GM23338 (cell line): ENCODE measurements around the gene ZDHHC12. TPM values are rescaled to one million over a fixed set of nuclear protein-coding genes. Genes with fewer than 3 reads are reported as not detected.

Source experiments
- ATAC-seq: fragments of 200-7000 bp; cut with Tn5 transposase; 3 replicates; pipeline ENCODE4 v1.9.1; 2020
- DNase-seq: peaks from one replicate; pipeline ENCODE4 v3.0.0-alpha.2; 2015; ENCODE audit warnings: low spot score
- H2AFZ ChIP-seq: fragments of 200-600 bp; sonication (generic); 2 replicates; pipeline ENCODE4 v1.8.0; 2016; ENCODE audit warnings: antibody characterized with exemption, mild to moderate bottlenecking, moderate library complexity
- H3F3A ChIP-seq: fragments of 200-600 bp; sonication (generic); replicated peaks from 2 replicates; pipeline ENCODE4 v1.8.0; 2017; ENCODE audit warnings: antibody characterized with exemption, mixed run types, low read depth
- H3K27ac ChIP-seq: fragments of 200-600 bp; sonication (generic); 2 replicates; pipeline ENCODE4 v1.6.1; 2016; ENCODE audit warnings: low read depth
- H3K27me3 ChIP-seq: fragments of 200-600 bp; sonication (generic); 2 replicates; pipeline ENCODE4 v1.8.0; 2016; ENCODE audit warnings: mild to moderate bottlenecking, mixed run types, moderate library complexity; ENCODE audit not compliant: insufficient read depth
- H3K36me3 ChIP-seq: fragments of 200-600 bp; sonication (generic); 2 replicates; pipeline ENCODE4 v1.8.0; 2016; ENCODE audit warnings: mild to moderate bottlenecking; ENCODE audit not compliant: insufficient read depth
- H3K4me1 ChIP-seq: fragments of 200-600 bp; sonication (generic); 2 replicates; pipeline ENCODE4 v1.8.0; 2016; ENCODE audit warnings: mild to moderate bottlenecking, moderate library complexity; ENCODE audit not compliant: insufficient read depth
- H3K4me2 ChIP-seq: fragments of 200-600 bp; sonication (generic); 2 replicates; pipeline ENCODE4 v1.7.1; 2017; ENCODE audit warnings: mixed run types
- H3K4me3 ChIP-seq: fragments of 200-600 bp; sonication (generic); 2 replicates; pipeline ENCODE4 v1.6.1; 2016; ENCODE audit warnings: mixed run types
- H3K79me2 ChIP-seq: fragments of 200-600 bp; sonication (generic); replicated peaks from 2 replicates; pipeline ENCODE4 v1.8.0; 2017; ENCODE audit warnings: mild to moderate bottlenecking; ENCODE audit not compliant: insufficient read depth
- H3K9me2 ChIP-seq: fragments of 200-600 bp; sonication (generic); 2 replicates; pipeline ENCODE4 v1.8.0; 2017; ENCODE audit not compliant: insufficient read depth
- H4K20me1 ChIP-seq: fragments of 200-600 bp; sonication (generic); replicated peaks from 2 replicates; pipeline ENCODE4 v1.8.0; 2017; ENCODE audit warnings: mild to moderate bottlenecking; ENCODE audit not compliant: insufficient read depth
- H3K27ac Mint-ChIP-seq: 2 replicates; pipeline ENCODE4 v1.8.0; 2020; ENCODE audit warnings: inconsistent platforms, mild to moderate bottlenecking, moderate library complexity, mixed read lengths
- H3K27me3 Mint-ChIP-seq: 3 replicates; pipeline ENCODE4 v1.8.0; 2022; ENCODE audit warnings: low read depth, mild to moderate bottlenecking, moderate library complexity, mixed read lengths, inconsistent platforms; ENCODE audit not compliant: insufficient read depth, poor library complexity
- H3K36me3 Mint-ChIP-seq: 3 replicates; pipeline ENCODE4 v1.8.0; 2021; ENCODE audit warnings: low read depth, mild to moderate bottlenecking, inconsistent platforms, moderate library complexity, mixed read lengths
- H3K4me1 Mint-ChIP-seq: 3 replicates; pipeline ENCODE4 v1.8.0; 2020; ENCODE audit warnings: mild to moderate bottlenecking, inconsistent platforms, mixed read lengths
- H3K4me3 Mint-ChIP-seq: 3 replicates; pipeline ENCODE4 v1.8.0; 2021; ENCODE audit warnings: moderate library complexity, mild to moderate bottlenecking, inconsistent platforms, mixed read lengths
- H3K9me3 Mint-ChIP-seq: 3 replicates; pipeline ENCODE4 v1.8.0; 2020; ENCODE audit warnings: moderate library complexity, mild to moderate bottlenecking, inconsistent platforms, mixed read lengths
- EZH2phosphoT487 ChIP-seq: fragments of 200-600 bp; sonication (generic); IDR thresholded peaks from one replicate; pipeline ENCODE4 v1.8.1; 2018; ENCODE audit warnings: antibody characterized with exemption; ENCODE audit not compliant: unreplicated experiment
- ZNF331 ChIP-seq: fragments of 250-450 bp; sonication (Bioruptor Pico); IDR thresholded peaks from 2 replicates; pipeline ENCODE4 v1.5.0; 2020; ENCODE audit warnings: low read depth, mild to moderate bottlenecking, moderate library complexity
- ZNF462 ChIP-seq: fragments of 250-450 bp; sonication (Bioruptor Pico); IDR thresholded peaks from 2 replicates; pipeline ENCODE4 v1.5.0; 2020; ENCODE audit warnings: mild to moderate bottlenecking, moderate library complexity
- polyA plus RNA-seq: library from polyadenylated mRNA; unstranded; fragments of >200 nt; fragmentation: Nextera tagmentation; extraction: Ambion mirVana; gene quantifications from 2 replicates; pipeline ENCODE4 v1.2.1, GENCODE V29; 2016
- total RNA-seq: library from RNA; depleted of rRNA; stranded (reverse); fragments of >200 nt; shearing (Covaris generic); gene quantifications from 2 replicates; pipeline ENCODE4 v1.2.3, GENCODE V29; 2014
- TF ChIP-seq, protein P1 (sequence below): IDR thresholded peaks from one replicate; pipeline ENCODE4 v1.6.1; 2018; ENCODE audit warnings: antibody characterized with exemption; ENCODE audit not compliant: unreplicated experiment

The ZDHHC12 gene
- total and polyA plus RNA-seq, 2 experiments from 2014 or later: 47.5 to 54.1 TPM

GRCh38 chr9:128770286-128771030 is 46.5 kb upstream of the ZDHHC12 start (continued):
- TF ChIP-seq ZNF462 (CRISPR knock-in tag): no peak
- TF ChIP-seq EZH2phosphoT487: no peak
- TF ChIP-seq, protein P1, sequence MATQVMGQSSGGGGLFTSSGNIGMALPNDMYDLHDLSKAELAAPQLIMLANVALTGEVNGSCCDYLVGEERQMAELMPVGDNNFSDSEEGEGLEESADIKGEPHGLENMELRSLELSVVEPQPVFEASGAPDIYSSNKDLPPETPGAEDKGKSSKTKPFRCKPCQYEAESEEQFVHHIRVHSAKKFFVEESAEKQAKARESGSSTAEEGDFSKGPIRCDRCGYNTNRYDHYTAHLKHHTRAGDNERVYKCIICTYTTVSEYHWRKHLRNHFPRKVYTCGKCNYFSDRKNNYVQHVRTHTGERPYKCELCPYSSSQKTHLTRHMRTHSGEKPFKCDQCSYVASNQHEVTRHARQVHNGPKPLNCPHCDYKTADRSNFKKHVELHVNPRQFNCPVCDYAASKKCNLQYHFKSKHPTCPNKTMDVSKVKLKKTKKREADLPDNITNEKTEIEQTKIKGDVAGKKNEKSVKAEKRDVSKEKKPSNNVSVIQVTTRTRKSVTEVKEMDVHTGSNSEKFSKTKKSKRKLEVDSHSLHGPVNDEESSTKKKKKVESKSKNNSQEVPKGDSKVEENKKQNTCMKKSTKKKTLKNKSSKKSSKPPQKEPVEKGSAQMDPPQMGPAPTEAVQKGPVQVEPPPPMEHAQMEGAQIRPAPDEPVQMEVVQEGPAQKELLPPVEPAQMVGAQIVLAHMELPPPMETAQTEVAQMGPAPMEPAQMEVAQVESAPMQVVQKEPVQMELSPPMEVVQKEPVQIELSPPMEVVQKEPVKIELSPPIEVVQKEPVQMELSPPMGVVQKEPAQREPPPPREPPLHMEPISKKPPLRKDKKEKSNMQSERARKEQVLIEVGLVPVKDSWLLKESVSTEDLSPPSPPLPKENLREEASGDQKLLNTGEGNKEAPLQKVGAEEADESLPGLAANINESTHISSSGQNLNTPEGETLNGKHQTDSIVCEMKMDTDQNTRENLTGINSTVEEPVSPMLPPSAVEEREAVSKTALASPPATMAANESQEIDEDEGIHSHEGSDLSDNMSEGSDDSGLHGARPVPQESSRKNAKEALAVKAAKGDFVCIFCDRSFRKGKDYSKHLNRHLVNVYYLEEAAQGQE: no peak

DNA sequence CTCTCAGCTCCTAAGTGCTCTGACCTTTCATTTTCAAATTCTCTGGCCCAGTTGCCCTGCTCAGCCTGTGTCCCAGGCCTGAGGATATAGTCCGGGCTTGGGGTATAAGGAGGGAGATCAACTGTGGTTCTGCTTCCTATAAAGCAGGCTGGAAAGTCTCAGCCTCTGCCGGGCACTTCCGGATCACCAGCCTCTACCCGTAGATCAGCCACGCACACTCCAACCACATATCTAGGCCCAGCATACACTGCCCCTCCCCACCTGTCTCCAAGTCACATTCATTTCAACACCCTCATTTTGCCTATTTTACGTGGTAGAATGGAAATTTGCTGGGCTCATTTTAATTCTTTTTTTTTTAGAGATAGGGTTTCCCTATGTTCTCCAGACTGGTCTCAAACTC is 44.7 kb upstream of the ZDHHC12 start:
- H3K4me1 Mint-ChIP-seq: peaks cover 16% of the 10 kb centered on the region
- peaks cover 15% of the 10 kb centered on the region for H3K27me3 Mint-ChIP-seq
- Histone ChIP-seq H3K9me2 (no peaks in the 10 kb centered on the region), H4K20me1 (no peaks in the 10 kb centered on the region), H3K27ac (no peak overlapping the region), H3K4me1 (peaks cover 14% of the 10 kb centered on the region), H3K79me2 (peaks cover 18% of the 10 kb centered on the region), H2AFZ (no peak overlapping the region), H3K4me3 (no peak overlapping the region), H3K36me3 (no peaks in the 10 kb centered on the region), H3F3A (peaks cover 31% of the 10 kb centered on the region), H3K27me3 (no peaks in the 10 kb centered on the region), H3K4me2 (no peak overlapping the region)
- DNase-seq (no peak), ATAC-seq (no peak)
- no peaks in the 10 kb centered on the region for H3K9me3 Mint-ChIP-seq
- no peak overlapping the region for H3K4me3 Mint-ChIP-seq
- no peaks in the 10 kb centered on the region; the same call in 2 of the 3 replicates for H3K36me3 Mint-ChIP-seq
- no peak overlapping the region for H3K27ac Mint-ChIP-seq
- TF ChIP-seq ZNF462 (CRISPR knock-in tag) (no peak), ZNF331 (CRISPR knock-in tag) (no peak)
